ENCODE measurements around the gene MTA3. TPM values are rescaled to one million over a fixed set of nuclear protein-coding genes. Genes with fewer than 3 reads are reported as not detected.

Gene MTA3
- total RNA-seq, 1 experiment from 2014 or later = 57.1 TPM

- Histone ChIP-seq H3K27me3 (replicated peaks; ENCODE audit: insufficient read depth, low read depth, low read length, poor library complexity) (no peaks in the 10 kb centered on the region), H3K9me3 (ENCODE audit: low read depth, low read length, poor library complexity, severe bottlenecking) (no peaks in the 10 kb centered on the region), H3K27ac (ENCODE audit: low read depth, low read length, poor library complexity, severe bottlenecking) (no peak overlapping the region), H3K4me1 (ENCODE audit: insufficient read depth, low read length, poor library complexity, severe bottlenecking) (peaks cover 4% of the 10 kb centered on the region), H3K4me3 (ENCODE audit: low read depth, low read length, poor library complexity, severe bottlenecking) (no peak overlapping the region), H3K36me3 (ENCODE audit: insufficient read depth, low read length, poor library complexity, severe bottlenecking) (no peaks in the 10 kb centered on the region)
- intact Hi-C loops (cut with micrococcal nuclease; ENCODE audit: unreplicated experiment) = no loop called here
- BruUV-seq (replicated peaks) = no TSS peak
- DNase-seq (ENCODE audit: low spot score) = no peak
- no peak for TF ChIP-seq EZH2 (IDR thresholded peaks at IDR 0.05; ENCODE audit: borderline replicate concordance, low read depth, low read length, poor library complexity, severe bottlenecking)
- TF ChIP-seq CTCF (conservative IDR thresholded peaks at IDR 0.05; ENCODE audit: low read depth, low read length) = no peak
- ChIA-PET CTCF (interaction anchor here (0.6 kb wide), 1 partner anchor 25 kb away, joined by 9 read pairs; no protein-coding TSS in a partner anchor), POLR2A (ENCODE audit: low non-redundant PET) (no interaction called here)
Measured at GRCh38 chr2:42802150-42802549, 233.7 kb downstream of the MTA3 start.

- Histone ChIP-seq H3K9me3 (ENCODE audit: low read depth, low read length, poor library complexity, severe bottlenecking) (no peaks in the 10 kb centered on the region), H3K36me3 (ENCODE audit: insufficient read depth, low read length, poor library complexity, severe bottlenecking) (no peaks in the 10 kb centered on the region), H3K4me1 (ENCODE audit: insufficient read depth, low read length, poor library complexity, severe bottlenecking) (peaks cover 4% of the 10 kb centered on the region), H3K4me3 (ENCODE audit: low read depth, low read length, poor library complexity, severe bottlenecking) (no peak overlapping the region), H3K27ac (ENCODE audit: low read depth, low read length, poor library complexity, severe bottlenecking) (no peak overlapping the region), H3K27me3 (replicated peaks; ENCODE audit: insufficient read depth, low read depth, low read length, poor library complexity) (no peaks in the 10 kb centered on the region)
- BruUV-seq (replicated peaks) = no TSS peak
- no peak for TF ChIP-seq EZH2 (IDR thresholded peaks at IDR 0.05; ENCODE audit: borderline replicate concordance, low read depth, low read length, poor library complexity, severe bottlenecking)
- TF ChIP-seq CTCF (conservative IDR thresholded peaks at IDR 0.05; ENCODE audit: low read depth, low read length) = no peak
- CTCF ChIA-PET = no interaction called here
- POLR2A ChIA-PET (ENCODE audit: low non-redundant PET) = no interaction called here
- intact Hi-C loops (cut with micrococcal nuclease; ENCODE audit: unreplicated experiment) = no loop called here
- no peak for DNase-seq (ENCODE audit: low spot score)
Measured at GRCh38 chr2:42804338-42804737, 235.9 kb downstream of the MTA3 start.

GRCh38 chr2:42804891-42805290 is 236.5 kb downstream of the MTA3 start:
- no peak for DNase-seq (ENCODE audit: low spot score)
- Histone ChIP-seq H3K4me3 (ENCODE audit: low read depth, low read length, poor library complexity, severe bottlenecking) (no peak overlapping the region), H3K27me3 (replicated peaks; ENCODE audit: insufficient read depth, low read depth, low read length, poor library complexity) (no peaks in the 10 kb centered on the region), H3K4me1 (ENCODE audit: insufficient read depth, low read length, poor library complexity, severe bottlenecking) (peaks cover 4% of the 10 kb centered on the region), H3K36me3 (ENCODE audit: insufficient read depth, low read length, poor library complexity, severe bottlenecking) (no peaks in the 10 kb centered on the region), H3K27ac (ENCODE audit: low read depth, low read length, poor library complexity, severe bottlenecking) (no peak overlapping the region), H3K9me3 (ENCODE audit: low read depth, low read length, poor library complexity, severe bottlenecking) (no peaks in the 10 kb centered on the region)
- no peak for TF ChIP-seq EZH2 (IDR thresholded peaks at IDR 0.05; ENCODE audit: borderline replicate concordance, low read depth, low read length, poor library complexity, severe bottlenecking)
- no peak for TF ChIP-seq CTCF (conservative IDR thresholded peaks at IDR 0.05; ENCODE audit: low read depth, low read length)
- POLR2A ChIA-PET (ENCODE audit: low non-redundant PET) = no interaction called here
- CTCF ChIA-PET = no interaction called here
- no TSS peak for BruUV-seq (replicated peaks)
- intact Hi-C loops (cut with micrococcal nuclease; ENCODE audit: unreplicated experiment) = no loop called here

Other genes with a start within 250 kb of the MTA3 start
- gene COX7A2L, start 207.4 kb upstream of the MTA3 start, total RNA-seq (2021) = 85.2 and 85.4 TPM in 2 replicates
- gene KCNG3, start 74.7 kb upstream of the MTA3 start, total RNA-seq (2021) = 1.5 and 1.7 TPM in 2 replicates
- 0.46 and 0.90 TPM in 2 replicates for gene OXER1, start 195.5 kb downstream of the MTA3 start, total RNA-seq (2021)
- gene HAAO, start 224.0 kb downstream of the MTA3 start, total RNA-seq (2021) = 2.4 and 3.6 TPM in 2 replicates

Measured in A673 (cell line).